Hair follicle dermal papilla cell (primary cell): ENCODE measurements around the gene RPP38. TPM values are rescaled to one million over a fixed set of nuclear protein-coding genes. Genes with fewer than 3 reads are reported as not detected.

Source experiments
- total RNA-seq: library from RNA; depleted of rRNA; stranded (reverse); fragments of >200 nt; gene quantifications from 2 replicates; pipeline ENCODE4 v1.2.3, GENCODE V29; 2012

The RPP38 gene
- 11.7 and 13.0 TPM in 2 replicates for total RNA-seq

GRCh38 chr10:15097011-15097812, at the start of gene RPP38:
RPP38 (plus strand) TSS chr10:15097355; CDS start chr10:15103315, 5,960 bp downstream.

GRCh38 chr10:15088428-15089261, 8.5 kb upstream of the RPP38 start, which contains the start of gene ACBD7:
ACBD7 (minus strand) TSS chr10:15088776; CDS start chr10:15088728, 48 bp downstream.

Other genes with a start within 250 kb of the RPP38 start
- gene SUV39H2, start 218.5 kb upstream of the RPP38 start, total RNA-seq, result 6.8 and 8.6 TPM in 2 replicates
- gene DCLRE1C, start 143.3 kb upstream of the RPP38 start, total RNA-seq, result 15.1 and 18.6 TPM in 2 replicates
- not detected in 2 replicates for gene MEIG1, start 138.0 kb upstream of the RPP38 start, total RNA-seq
- not detected in 2 replicates for gene OLAH, start 53.4 kb upstream of the RPP38 start, total RNA-seq
- gene ACBD7, start 8.6 kb upstream of the RPP38 start, total RNA-seq, result 0.32 TPM in 1 of 2 replicates, not detected in the other
- gene NMT2, start 71.3 kb downstream of the RPP38 start, total RNA-seq, result 20.6 and 20.8 TPM in 2 replicates